HepG2 (cell line): ENCODE measurements around the gene NTSR2. TPM values are rescaled to one million over a fixed set of nuclear protein-coding genes. Genes with fewer than 3 reads are reported as not detected.
A peak's percentile ranks its signal among the peaks of the same experiment; 100 is the strongest.

Source experiments
- ATAC-seq: fragments of 200-7000 bp; cut with Tn5 transposase; 3 replicates; pipeline ENCODE4 v1.9.1; 2020; ENCODE audit warnings: mild to moderate bottlenecking, moderate library complexity
- BruUV-seq: library from RNA; stranded (reverse); fragments of 400-500 nt; replicated peaks from 2 replicates; lab custom pipeline; 2021; lab: Mats Ljungman, UMichigan
- CTCF ChIA-PET: fragments of 300-600 bp; formaldehyde crosslinking; extraction: SDS; loops from one replicate; lab custom pipeline; 2021; ENCODE audit warnings: low total read pairs, inconsistent platforms, low intra/inter-chr PET ratio; lab: Yijun Ruan, JAX
- POLR2A ChIA-PET: fragments of 350-600 bp; sonication (Branson Sonifier 250); formaldehyde crosslinking; loops from one replicate; lab custom pipeline; 2020; ENCODE audit warnings: antibody characterized with exemption, inconsistent platforms; lab: Yijun Ruan, JAX
- DNase-seq: peaks from one replicate; pipeline ENCODE4 v3.0.0-alpha.2; 2015; ENCODE audit warnings: low spot score
- FAIRE-seq: peaks from 3 replicates; lab custom pipeline; 2011; peaks lifted over from hg19 to GRCh38; lab: Jason Lieb, UNC
- H2AFZ ChIP-seq: one replicate; pipeline ENCODE4 v1.6.1; 2011; ENCODE audit warnings: low read length, inconsistent platforms
- H3K27ac ChIP-seq: fragments of 300-600 bp; 3 replicates; pipeline ENCODE4 v1.8.0; 2011; ENCODE audit warnings: mixed run types, mild to moderate bottlenecking, mixed read lengths, low read length, inconsistent platforms; ENCODE audit not compliant: insufficient read depth; ENCODE audit errors: extremely low read length
- H3K27me3 ChIP-seq, 2 experiments: fragments of 200-600 bp in 1 of 2; 2 replicates in 1 of 2; 3 replicates in 1 of 2; pipeline versions ENCODE4 v1.6.0 to v1.8.0; 2011; ENCODE audit warnings: low read length in 2 of 2, mild to moderate bottlenecking in 2 of 2, moderate library complexity in 2 of 2, inconsistent platforms in 1 of 2; ENCODE audit not compliant: insufficient read depth in 2 of 2, control insufficient read depth in 1 of 2
- H3K36me3 ChIP-seq, 2 experiments: fragments of 200-600 bp in 1 of 2; replicated peaks in 1 of 2; 2 replicates in 1 of 2; 3 replicates in 1 of 2; pipeline versions ENCODE4 v1.5.1 to v1.8.0; 2011; ENCODE audit warnings: low read length in 2 of 2, inconsistent platforms in 1 of 2; ENCODE audit not compliant: insufficient read depth in 2 of 2, control insufficient read depth in 1 of 2
- H3K4me1 ChIP-seq: 2 replicates; pipeline ENCODE4 v1.5.1; 2012; ENCODE audit warnings: low read length, inconsistent platforms; ENCODE audit not compliant: insufficient read depth
- H3K4me2 ChIP-seq: 2 replicates; pipeline ENCODE4 v1.6.0; 2011; ENCODE audit warnings: low read depth, low read length, inconsistent platforms
- H3K4me3 ChIP-seq, 3 experiments: fragments of 200-600 bp in 1 of 3; sonication (generic), shearing (Covaris generic) in 1 of 3; replicated peaks in 1 of 3; 2 replicates each; pipeline ENCODE4 v1.5.1; 2011 to 2016; ENCODE audit warnings: low read length in 3 of 3, inconsistent platforms in 2 of 3, low read depth in 2 of 3, mild to moderate bottlenecking in 2 of 3, control low read depth in 1 of 3, mixed read lengths in 1 of 3; ENCODE audit not compliant: insufficient read depth in 1 of 3
- H3K79me2 ChIP-seq: one replicate; pipeline ENCODE4 v1.6.1; 2011; ENCODE audit warnings: low read length, inconsistent platforms; ENCODE audit not compliant: insufficient read depth
- H3K9ac ChIP-seq: 2 replicates; pipeline ENCODE4 v1.6.0; 2011; ENCODE audit warnings: mild to moderate bottlenecking, low read depth, low read length, inconsistent platforms; ENCODE audit not compliant: insufficient read depth
- H3K9me3 ChIP-seq: 2 replicates; pipeline ENCODE4 v1.5.1; 2012; ENCODE audit warnings: mild to moderate bottlenecking, low read length
- H4K20me1 ChIP-seq: 2 replicates; pipeline ENCODE4 v1.6.0; 2011; ENCODE audit warnings: inconsistent platforms, mild to moderate bottlenecking, low read length, moderate library complexity; ENCODE audit not compliant: insufficient read depth
- CEBPB ChIP-seq: IDR thresholded peaks from 2 replicates; pipeline ENCODE4 v1.6.1; 2011; ENCODE audit warnings: low read depth, low read length, improper control_type of control experiment, borderline replicate concordance
- IKZF4 ChIP-seq: sonication (generic); formaldehyde crosslinking; IDR thresholded peaks from 2 replicates; pipeline ENCODE4 v1.5.1; 2020; ENCODE audit warnings: borderline replicate concordance, mild to moderate bottlenecking, low read depth, missing genetic modification reagents; ENCODE audit errors: not compliant biosample characterization
- KDM2A ChIP-seq: sonication (generic); formaldehyde crosslinking; IDR thresholded peaks from 2 replicates; pipeline ENCODE4 v1.4.0; 2020; ENCODE audit warnings: low read depth, missing genetic modification reagents, borderline replicate concordance
- PBX2 ChIP-seq: IDR thresholded peaks from 2 replicates; pipeline ENCODE4 v1.6.1; 2016; ENCODE audit warnings: control low read depth
- THAP9 ChIP-seq: sonication (generic); formaldehyde crosslinking; IDR thresholded peaks from 2 replicates; pipeline ENCODE4; 2020; ENCODE audit warnings: missing genetic modification reagents, mild to moderate bottlenecking, borderline replicate concordance
- ZBTB38 ChIP-seq: sonication (generic); formaldehyde crosslinking; IDR thresholded peaks from 2 replicates; pipeline ENCODE4 v1.5.1; 2020; ENCODE audit warnings: mild to moderate bottlenecking, missing genetic modification reagents
- ZNF12 ChIP-seq: sonication (generic); formaldehyde crosslinking; IDR thresholded peaks from 2 replicates; pipeline ENCODE4 v1.5.0; 2020; ENCODE audit warnings: missing genetic modification reagents
- ZNF143 ChIP-seq: sonication (generic); formaldehyde crosslinking; IDR thresholded peaks from 2 replicates; pipeline ENCODE4 v1.4.0; 2020; ENCODE audit warnings: missing genetic modification reagents
- ZNF296 ChIP-seq: sonication (generic); formaldehyde crosslinking; conservative IDR thresholded peaks from 2 replicates; pipeline ENCODE4 v1.5.0; 2020; ENCODE audit warnings: mild to moderate bottlenecking, missing genetic modification reagents
- ZNF512 ChIP-seq: sonication (generic); formaldehyde crosslinking; IDR thresholded peaks from 2 replicates; pipeline ENCODE4 v1.4.0; 2020; ENCODE audit warnings: mild to moderate bottlenecking, missing genetic modification reagents
- ZNF562 ChIP-seq: sonication (generic); formaldehyde crosslinking; IDR thresholded peaks from 2 replicates; pipeline ENCODE4 v1.8.0; 2022; ENCODE audit warnings: missing genetic modification reagents, borderline replicate concordance
- ZNF7 ChIP-seq: IDR thresholded peaks from 2 replicates; pipeline ENCODE4 v1.6.1; 2016; ENCODE audit warnings: missing biosample characterization, missing genetic modification reagents
- ZSCAN20 ChIP-seq: sonication (generic); formaldehyde crosslinking; IDR thresholded peaks from 2 replicates; pipeline ENCODE4 v1.4.0; 2020; ENCODE audit warnings: missing genetic modification reagents, mild to moderate bottlenecking, borderline replicate concordance
- WGBS: methylation state at CpG from one replicate; pipeline ENCODE4 v1.1.6; 2017; ENCODE audit warnings: low lambda C conversion rate; 5-methylcytosine and 5-hydroxymethylcytosine counted together
- in situ Hi-C: cut with HindIII; loops from 2 replicates; pipeline ENCODE4 v1.10.0; 2017; ENCODE audit warnings: low pct_unique_long_range_greater_than_20kb; ENCODE audit not compliant: extremely low pct_ligation_motif_present
- intact Hi-C: fragments of 100-400 bp; cut with micrococcal nuclease; formaldehyde crosslinking; loops from one replicate; pipeline ENCODE4 v1.10.0; 2022; ENCODE audit not compliant: unreplicated experiment
- polyA plus RNA-seq, 8 experiments: library from polyadenylated mRNA; depleted of rRNA in 3 of 8; stranded (reverse) in 7 of 8; unstranded in 1 of 8; fragments of >200 nt; fragmentation: Illumina TruSeq in 4 of 8; extraction: Trizol in 4 of 8; gene quantifications; 2 replicates each; pipeline versions ENCODE4 v1.2.1 to v1.2.3, GENCODE V29; 2011 to 2016; ENCODE audit warnings: low read depth in 4 of 8, missing spikeins in 1 of 8, mixed read lengths in 1 of 8; ENCODE audit not compliant: insufficient read depth in 1 of 8
- total RNA-seq, 5 experiments: library from RNA; depleted of rRNA; stranded (reverse); fragments of >200 nt; fragmentation: Illumina TruSeq; extraction: Trizol; gene quantifications; 2 replicates each; pipeline ENCODE4 v1.2.3, GENCODE V29; 2016; ENCODE audit warnings: low read depth in 1 of 5

The NTSR2 gene
- total and polyA plus RNA-seq, 2 of the 13 experiments (the other 11 are each of a cell fraction or from before 2014, with no cell fraction given), result not detected

GRCh38 chr2:11655495-11655894, 14.5 kb downstream of the NTSR2 start:
- no peaks in the 10 kb centered on the region for H4K20me1 ChIP-seq
- H3K9ac ChIP-seq, result no peak overlapping the region
- no peaks in the 10 kb centered on the region for H3K9me3 ChIP-seq
- H3K27me3 ChIP-seq, result peaks cover 9 to 65% of the 10 kb centered on the region in 2 experiments; a peak in 4 of 5 replicates
- H3K4me3 ChIP-seq, result no peak overlapping the region
- no TSS peak for BruUV-seq
- FAIRE-seq (no peak), DNase-seq (no peak), ATAC-seq (no peak)
- in situ Hi-C loops, result no loop called here
- WGBS, result 14% methylated on average over 4 of the region's 4 CpGs
- H3K27ac ChIP-seq, result no peak overlapping the region
- TF ChIP-seq CEBPB (peak; percentile 54; the same call in 1 of the 2 replicates), ZNF7 (CRISPR knock-in tag) (peak; percentile 74; the same call in 1 of the 2 replicates), ZNF512 (CRISPR knock-in tag) (no peak), ZNF562 (no peak), ZNF12 (CRISPR knock-in tag) (0 out of 2 replicates have a peak, but pooled peaks have one; percentile 24)
- CTCF ChIA-PET, result no interaction called here
- peaks cover 19% of the 10 kb centered on the region for H3K4me1 ChIP-seq
- intact Hi-C loops, result no loop called here
- no peak overlapping the region for H3K4me2 ChIP-seq
- POLR2A ChIA-PET, result no interaction called here
- no peak overlapping the region for H2AFZ ChIP-seq
- H3K79me2 ChIP-seq, result no peaks in the 10 kb centered on the region
- no peaks in the 10 kb centered on the region for H3K36me3 ChIP-seq

- no TSS peak for BruUV-seq
- DNase-seq, result no peak
- H2AFZ ChIP-seq, result no peak overlapping the region
- POLR2A ChIA-PET, result no interaction called here
- in situ Hi-C loops, result no loop called here
- CTCF ChIA-PET, result no interaction called here
- H3K9me3 ChIP-seq, result no peaks in the 10 kb centered on the region
- no peaks in the 10 kb centered on the region for H3K79me2 ChIP-seq
- ATAC-seq, result no peak
- H3K36me3 ChIP-seq, result no peaks in the 10 kb centered on the region
- FAIRE-seq, result no peak
- H3K4me3 ChIP-seq, result no peak overlapping the region
- intact Hi-C loops, result no loop called here
- peaks cover 19% of the 10 kb centered on the region for H3K4me1 ChIP-seq
- no peak overlapping the region for H3K4me2 ChIP-seq
- H3K9ac ChIP-seq, result no peak overlapping the region
- no peak overlapping the region for H3K27ac ChIP-seq
- H4K20me1 ChIP-seq, result no peaks in the 10 kb centered on the region
- peaks cover 5 to 48% of the 10 kb centered on the region in 2 experiments; a peak in 4 of 5 replicates for H3K27me3 ChIP-seq
- 25% methylated on average over 3 of the region's 3 CpGs for WGBS
- no peak for TF ChIP-seq PBX2 (CRISPR knock-in tag)
- no peak for TF ChIP-seq IKZF4 (CRISPR knock-in tag)
- TF ChIP-seq ZSCAN20 (CRISPR knock-in tag), result no peak
- no peak for TF ChIP-seq ZBTB38 (CRISPR knock-in tag)
- no peak for TF ChIP-seq ZNF296 (CRISPR knock-in tag)
- TF ChIP-seq ZNF143 (CRISPR knock-in tag), result no peak
- no peak for TF ChIP-seq KDM2A (CRISPR knock-in tag)
- TF ChIP-seq THAP9, result no peak
These were observed 17.4 kb downstream of the NTSR2 start for GRCh38 chr2:11652553-11652952.
